H7 (cell line): ENCODE results near the gene FSD1L. TPM values are rescaled to one million over a fixed set of nuclear protein-coding genes. Genes with fewer than 3 reads are reported as not detected.
"Not testable (repeated sequence)": the region's sequence is repeated elsewhere in the genome, so short reads cannot be mapped to it uniquely, and the experiment has no call there.

ENCODE experiments used
- DNase-seq: peaks from one replicate; pipeline ENCODE4 v3.0.0; 2012
- H3K27me3 ChIP-seq: 2 replicates; pipeline ENCODE4 v1.6.0; 2011; ENCODE audit warnings: mild to moderate bottlenecking, low read length; ENCODE audit not compliant: control insufficient read depth, insufficient read depth
- H3K36me3 ChIP-seq: replicated peaks from 2 replicates; pipeline ENCODE4 v1.5.1; 2011; ENCODE audit warnings: low read length; ENCODE audit not compliant: control insufficient read depth, insufficient read depth
- H3K4me3 ChIP-seq: 2 replicates; pipeline ENCODE4 v1.5.1; 2011; ENCODE audit warnings: low read depth, mild to moderate bottlenecking, control low read depth, low read length, moderate library complexity; ENCODE audit not compliant: insufficient read depth
- total RNA-seq: library from RNA; depleted of rRNA; stranded (reverse); fragments of >200 nt; shearing (Covaris generic); gene quantifications from 2 replicates; pipeline ENCODE4 v1.2.3, GENCODE V29; 2014; rRNA removed

FSD1L gene
- total RNA-seq, 1 experiment from 2014 or later, result 2.3 TPM

DNA sequence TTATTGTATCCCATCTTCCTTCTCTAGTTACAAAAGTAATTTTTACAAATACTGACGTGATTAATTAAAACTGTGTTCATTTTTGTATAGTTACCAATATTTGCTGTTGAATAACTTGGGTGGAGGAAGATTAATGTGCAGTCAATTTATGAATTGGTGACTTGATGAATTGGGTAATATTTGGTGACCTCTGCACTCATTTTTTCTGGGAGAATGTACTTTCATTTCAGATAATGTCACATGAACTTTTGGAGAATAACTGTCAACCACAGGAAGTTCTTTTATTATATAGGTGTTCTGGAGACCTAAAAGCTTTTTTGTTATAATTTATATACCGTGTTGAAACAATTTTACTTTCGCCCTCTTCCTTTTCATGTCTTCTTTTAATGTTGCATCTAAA lies 83.7 kb downstream of the FSD1L start:
- Histone ChIP-seq H3K36me3 (no peaks in the 10 kb centered on the region; the same call in 1 of the 2 replicates), H3K27me3 (no peaks in the 10 kb centered on the region), H3K4me3 (no peak overlapping the region)
- DNase-seq, result no peak

DNA sequence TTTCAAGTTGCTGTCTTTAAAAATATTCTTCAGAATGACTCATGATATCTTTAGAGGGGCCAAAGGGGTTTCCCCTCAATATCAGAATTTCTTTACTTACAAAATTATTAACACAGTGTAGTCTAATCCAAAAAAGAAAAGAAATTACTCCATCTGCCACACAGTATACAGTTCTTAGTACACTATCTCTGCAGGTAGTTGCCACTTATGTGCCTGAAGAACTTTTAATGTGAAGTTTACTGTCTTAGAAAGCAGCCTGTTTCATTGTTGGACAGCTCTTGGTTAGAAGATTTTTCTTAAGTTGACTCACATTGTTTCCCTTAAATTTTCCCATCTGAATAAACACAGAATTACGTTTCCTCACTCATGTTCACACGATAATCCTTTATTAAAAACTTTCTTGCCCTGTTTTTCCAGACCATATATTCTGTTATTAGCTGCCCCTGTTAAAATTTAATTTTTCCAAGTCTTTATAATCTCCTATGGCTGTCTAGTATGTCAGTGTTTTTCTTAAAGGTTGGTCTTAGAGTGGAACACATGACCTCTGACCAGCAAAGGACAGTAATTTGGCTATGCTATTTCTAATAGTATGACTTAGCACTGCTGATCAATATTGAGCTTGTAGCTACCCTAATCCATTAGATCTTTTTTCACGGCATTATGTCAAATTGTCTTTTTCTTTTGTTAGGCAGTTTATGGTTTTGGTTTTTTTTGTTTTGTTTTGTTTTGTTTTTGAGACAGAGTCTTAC lies 88.3 kb downstream of the FSD1L start:
- no peak for DNase-seq
- H3K4me3 ChIP-seq, result no peak overlapping the region
- no peaks in the 10 kb centered on the region; the same call in 1 of the 2 replicates for H3K36me3 ChIP-seq
- H3K27me3 ChIP-seq, result no peaks in the 10 kb centered on the region

DNA sequence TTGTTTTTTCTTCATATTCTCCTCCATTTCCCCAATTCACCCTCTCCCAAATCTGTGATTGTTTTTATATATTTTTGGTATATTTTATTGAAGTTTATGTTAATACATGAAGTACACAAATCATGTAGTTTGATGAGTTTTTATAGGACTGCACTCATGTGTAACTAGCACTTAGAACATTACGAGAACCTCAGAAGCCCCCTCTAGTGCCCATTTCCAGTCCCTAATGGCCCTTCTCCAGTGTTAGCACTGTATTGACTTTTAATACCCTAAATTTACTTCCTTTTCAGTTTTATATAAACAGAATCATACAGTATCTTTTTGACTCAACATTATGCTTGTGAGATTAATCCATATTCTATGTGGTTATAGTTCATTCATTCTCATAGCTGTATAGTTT lies 91.6 kb downstream of the FSD1L start:
- no peaks in the 10 kb centered on the region for H3K36me3 ChIP-seq
- no peak for DNase-seq

DNA sequence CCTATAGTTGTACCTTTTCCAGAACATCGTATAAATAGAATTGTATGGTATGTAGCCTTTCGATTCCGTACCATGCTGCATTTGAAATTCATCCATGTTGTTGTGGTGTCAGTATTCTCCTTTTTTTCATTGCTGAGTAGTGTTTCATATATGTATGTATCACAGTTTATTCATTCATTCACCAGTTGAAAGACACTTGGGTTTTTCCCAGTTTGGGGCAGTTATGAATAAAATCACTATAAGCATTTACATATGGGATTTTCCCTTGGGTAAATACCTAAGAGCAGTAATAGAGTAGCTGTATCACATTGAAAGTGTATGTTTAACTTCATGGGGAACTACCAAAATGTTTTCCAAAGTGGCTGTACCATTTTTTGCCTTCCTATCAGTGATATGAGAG lies 94.0 kb downstream of the FSD1L start:
- Histone ChIP-seq H3K36me3 (no peaks in the 10 kb centered on the region), H3K27me3 (no peaks in the 10 kb centered on the region), H3K4me3 (no peak overlapping the region)
- DNase-seq, result no peak

More for the DNA sequence above, 91.6 kb downstream of the FSD1L start:
- no peaks in the 10 kb centered on the region for H3K27me3 ChIP-seq
- no peak overlapping the region for H3K4me3 ChIP-seq

DNA sequence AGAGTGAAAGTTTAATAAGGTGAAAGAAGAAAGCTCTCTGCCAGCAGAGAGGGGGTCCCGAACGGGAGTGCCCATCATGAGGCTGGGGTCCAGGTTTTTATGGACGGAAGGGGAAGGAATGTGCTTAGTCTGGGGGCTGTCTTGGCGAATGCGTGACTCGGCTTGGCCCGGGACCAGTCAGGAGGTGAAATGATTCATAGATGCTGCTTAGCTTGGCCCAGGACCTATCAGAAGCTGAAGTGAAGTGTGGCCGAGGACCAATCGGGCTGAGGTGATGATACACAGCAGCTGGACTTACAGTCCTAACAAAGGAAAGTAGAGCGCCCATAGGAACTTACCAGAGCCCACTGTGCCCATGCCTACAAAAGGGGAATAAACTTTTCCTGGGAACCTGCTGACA lies 106.2 kb downstream of the FSD1L start:
- Histone ChIP-seq H3K27me3 (peaks cover 3% of the 10 kb centered on the region; the same call in 1 of the 2 replicates), H3K36me3 (no peaks in the 10 kb centered on the region), H3K4me3 (no peak overlapping the region)
- DNase-seq, result no peak

DNA sequence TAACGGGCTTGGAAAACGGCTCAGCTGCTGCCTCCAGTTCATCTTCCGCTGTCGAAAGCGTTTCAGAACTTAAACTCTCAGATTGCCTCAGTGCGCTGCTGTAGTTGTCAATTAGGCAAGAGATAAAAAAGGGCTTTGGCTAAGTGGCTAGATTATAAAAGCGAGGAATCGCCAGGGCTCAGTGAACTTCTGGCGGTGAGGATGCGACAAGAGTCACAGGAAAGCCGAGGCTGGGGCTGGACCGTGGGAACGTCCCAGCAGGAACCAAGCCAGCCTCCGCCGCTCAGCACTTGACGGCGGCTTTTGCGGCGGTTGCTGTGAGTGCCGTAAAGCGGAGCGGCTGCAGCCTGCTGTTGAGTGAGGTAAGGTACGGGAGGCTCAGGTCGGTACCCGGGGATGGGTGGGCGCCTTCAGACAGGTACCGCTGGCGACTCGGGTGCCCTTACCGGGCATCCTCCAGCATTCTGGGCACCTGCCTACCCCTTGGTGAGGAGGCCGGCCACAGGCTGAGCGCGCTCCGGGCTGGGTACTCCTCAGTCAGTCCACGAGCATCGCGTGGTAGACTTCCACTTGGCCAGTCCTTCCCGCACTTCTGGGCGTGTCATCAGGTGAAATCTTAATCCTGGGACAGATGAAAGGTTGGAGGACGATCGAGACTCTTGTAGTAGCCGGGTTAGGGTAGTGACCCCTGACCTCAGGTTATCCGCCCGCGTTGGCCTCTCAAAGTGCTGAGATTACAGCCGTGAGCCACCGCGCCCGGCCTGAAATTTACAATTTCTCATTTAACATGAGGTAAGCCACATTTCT lies 110.2 kb downstream of the FSD1L start, which contains the start of gene FKTN:
TSS of gene FKTN (plus strand) at position 328 of the 807 bp plus-strand sequence. CDS start 16,902 bp downstream, outside the sequence.
- Histone ChIP-seq H3K27me3 (peaks cover 3% of the 10 kb centered on the region; the same call in 1 of the 2 replicates), H3K36me3 (no peaks in the 10 kb centered on the region), H3K4me3 (peak within 1 kb of the TSS; percentile 90)
- DNase-seq, result peak; percentile 88

DNA sequence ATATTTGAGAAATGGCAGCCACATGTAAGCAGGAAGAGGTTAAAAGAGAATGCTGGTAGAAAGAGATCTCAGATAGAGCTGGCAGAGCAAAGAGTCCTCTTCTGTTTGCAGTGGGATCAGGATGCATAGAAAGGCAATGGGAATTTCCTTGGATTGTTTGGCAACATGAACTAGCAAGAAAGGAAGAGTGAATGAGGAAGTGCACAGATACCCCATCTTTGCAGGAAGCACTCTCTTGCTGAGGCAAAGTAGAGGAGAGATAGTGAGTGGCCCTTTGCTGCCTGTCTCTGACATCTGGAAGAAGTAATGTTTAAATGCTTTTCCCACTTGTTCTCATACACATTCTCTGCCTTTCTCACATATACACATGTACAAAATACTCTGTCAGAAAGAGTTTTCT lies 124.6 kb downstream of the FSD1L start:
- H3K27me3 ChIP-seq, result no peaks in the 10 kb centered on the region
- DNase-seq, result no peak
- H3K4me3 ChIP-seq, result no peak overlapping the region
- no peaks in the 10 kb centered on the region for H3K36me3 ChIP-seq

DNA sequence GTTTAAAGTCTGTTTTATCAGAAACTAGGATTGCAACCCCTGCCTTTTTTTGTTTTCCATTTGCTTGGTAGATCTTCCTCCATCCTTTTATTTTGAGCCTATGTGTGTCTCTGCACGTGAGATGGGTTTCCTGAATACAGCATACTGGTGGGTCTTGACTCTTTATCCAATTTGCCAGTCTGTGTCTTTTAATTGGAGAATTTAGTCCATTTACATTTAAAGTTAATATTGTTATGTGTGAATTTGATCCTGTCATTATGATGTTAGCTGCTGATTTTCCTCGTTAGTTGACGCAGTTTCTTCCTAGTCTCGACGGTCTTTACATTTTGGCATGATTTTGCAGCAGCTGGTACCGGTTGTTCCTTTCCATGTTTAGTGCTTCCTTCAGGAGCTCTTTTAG lies 132.1 kb downstream of the FSD1L start:
- not testable (repeated sequence) for H3K36me3 ChIP-seq, H3K4me3 ChIP-seq, DNase-seq, H3K27me3 ChIP-seq

DNA sequence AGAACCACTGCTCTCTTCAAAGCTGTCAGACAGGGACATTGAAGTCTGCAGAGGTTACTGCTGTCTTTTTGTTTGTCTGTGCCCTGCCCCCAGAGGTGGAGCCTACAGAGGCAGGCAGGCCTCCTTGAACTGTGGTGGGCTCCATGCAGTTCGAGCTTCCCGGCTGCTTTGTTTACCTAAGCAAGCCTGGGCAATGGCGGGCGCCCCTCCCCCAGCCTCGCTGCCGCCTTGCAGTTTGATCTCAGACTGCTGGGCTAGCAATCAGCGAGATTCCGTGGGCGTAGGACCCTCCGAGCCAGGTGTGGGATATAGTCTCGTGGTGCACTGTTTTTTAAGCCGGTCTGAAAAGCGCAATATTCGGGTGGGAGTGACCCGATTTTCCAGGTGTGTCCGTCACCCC lies 133.7 kb downstream of the FSD1L start:
- peak overlapping the region; percentile 37 for H3K4me3 ChIP-seq
- not testable (repeated sequence) for H3K27me3 ChIP-seq, DNase-seq, H3K36me3 ChIP-seq

DNA sequence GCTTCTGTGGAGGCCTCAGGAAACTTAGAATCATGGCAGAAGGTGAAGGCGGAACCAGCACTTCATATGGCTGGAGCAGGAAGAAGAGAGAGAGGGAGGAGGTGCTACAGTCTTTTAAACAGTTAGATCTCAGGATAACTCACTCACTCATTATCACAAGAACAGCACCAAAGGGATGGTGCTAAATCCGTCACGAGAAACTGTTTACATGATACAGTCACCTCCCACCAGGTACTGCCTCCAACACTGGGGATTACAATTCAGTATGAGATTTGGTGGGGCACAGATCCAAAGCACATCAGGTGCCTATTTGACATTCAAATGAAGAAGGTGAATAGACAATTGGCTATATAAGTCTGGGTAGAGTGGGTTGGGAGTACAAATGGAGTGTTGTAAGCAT lies 145.3 kb downstream of the FSD1L start:
- H3K4me3 ChIP-seq, result no peak overlapping the region
- H3K27me3 ChIP-seq, result no peaks in the 10 kb centered on the region
- H3K36me3 ChIP-seq, result no peaks in the 10 kb centered on the region
- DNase-seq, result no peak

Other genes with a start within 250 kb of the FSD1L start
- gene SLC44A1, start 203.4 kb upstream of the FSD1L start, total RNA-seq, result 30.8 and 35.8 TPM in 2 replicates
- gene FKTN, start 110.1 kb downstream of the FSD1L start, total RNA-seq, result 8.9 and 18.6 TPM in 2 replicates
- not detected in 2 replicates for gene TAL2, start 214.4 kb downstream of the FSD1L start, total RNA-seq
- gene TMEM38B, start 246.5 kb downstream of the FSD1L start, total RNA-seq, result 7.9 and 9.4 TPM in 2 replicates